ENCODE measurements around the gene RPS3A.
A peak's percentile ranks its signal among the peaks of the same experiment; 100 is the strongest.

DNA sequence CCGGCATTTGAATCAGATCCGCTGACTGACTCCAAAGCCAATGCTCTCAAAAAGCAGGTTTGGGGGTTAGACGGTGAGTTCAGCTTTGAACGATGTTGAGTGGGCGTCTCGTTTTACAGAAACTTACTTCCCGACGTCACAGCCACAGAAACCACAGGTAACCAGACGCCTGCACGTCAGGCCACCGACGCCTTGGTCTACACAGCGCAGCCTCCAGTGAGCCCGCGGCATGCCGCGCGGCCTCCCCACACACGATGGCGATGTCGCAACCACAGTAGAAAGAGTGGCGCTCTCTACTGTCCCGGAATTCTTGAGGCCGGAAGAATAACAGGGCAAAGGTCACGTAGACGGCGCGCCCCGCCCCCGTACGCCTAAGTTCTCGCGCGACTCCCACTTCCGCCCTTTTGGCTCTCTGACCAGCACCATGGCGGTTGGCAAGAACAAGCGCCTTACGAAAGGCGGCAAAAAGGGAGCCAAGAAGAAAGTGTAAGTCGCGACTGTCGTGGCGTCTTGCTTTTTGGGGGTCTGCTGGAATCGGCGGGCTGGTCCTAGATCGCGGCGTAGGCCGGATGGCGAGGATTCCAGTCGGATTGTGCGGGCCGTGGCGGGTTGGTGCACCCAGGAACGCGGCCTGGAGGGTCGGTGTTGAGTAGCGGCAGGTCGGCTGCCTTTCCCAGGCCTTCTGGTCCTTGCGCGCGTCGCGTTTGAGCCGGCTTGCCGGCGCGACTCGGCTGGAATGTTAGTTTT is at the start of gene RPS3A:
- TF ChIP-seq GABPA (IDR thresholded peaks at IDR 0.05; ENCODE audit: low read depth) = peak; percentile 85
- TF ChIP-seq, protein P1, sequence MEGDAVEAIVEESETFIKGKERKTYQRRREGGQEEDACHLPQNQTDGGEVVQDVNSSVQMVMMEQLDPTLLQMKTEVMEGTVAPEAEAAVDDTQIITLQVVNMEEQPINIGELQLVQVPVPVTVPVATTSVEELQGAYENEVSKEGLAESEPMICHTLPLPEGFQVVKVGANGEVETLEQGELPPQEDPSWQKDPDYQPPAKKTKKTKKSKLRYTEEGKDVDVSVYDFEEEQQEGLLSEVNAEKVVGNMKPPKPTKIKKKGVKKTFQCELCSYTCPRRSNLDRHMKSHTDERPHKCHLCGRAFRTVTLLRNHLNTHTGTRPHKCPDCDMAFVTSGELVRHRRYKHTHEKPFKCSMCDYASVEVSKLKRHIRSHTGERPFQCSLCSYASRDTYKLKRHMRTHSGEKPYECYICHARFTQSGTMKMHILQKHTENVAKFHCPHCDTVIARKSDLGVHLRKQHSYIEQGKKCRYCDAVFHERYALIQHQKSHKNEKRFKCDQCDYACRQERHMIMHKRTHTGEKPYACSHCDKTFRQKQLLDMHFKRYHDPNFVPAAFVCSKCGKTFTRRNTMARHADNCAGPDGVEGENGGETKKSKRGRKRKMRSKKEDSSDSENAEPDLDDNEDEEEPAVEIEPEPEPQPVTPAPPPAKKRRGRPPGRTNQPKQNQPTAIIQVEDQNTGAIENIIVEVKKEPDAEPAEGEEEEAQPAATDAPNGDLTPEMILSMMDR (IDR thresholded peaks at IDR 0.05; ENCODE audit: insufficient read depth, low read length) = peak; percentile 85

Measured in HL-60 (cell line).